ENCODE results near the gene VTI1A. TPM values are rescaled to one million over a fixed set of nuclear protein-coding genes. Genes with fewer than 3 reads are reported as not detected.

VTI1A gene
- total and polyA plus RNA-seq, 9 of the 15 experiments (the other 6 are each of a cell fraction or from before 2014, with no cell fraction given), result 9.3 to 21.4 (median 16.0) TPM

- TF ChIP-seq CBFB (CRISPR knock-in tag; IDR thresholded peaks at IDR 0.05) (no peak), TAF7 (tag; IDR thresholded peaks at IDR 0.05) (0 out of 2 replicates have a peak, but pooled peaks have one; percentile 31), RBM22 (IDR thresholded peaks at IDR 0.05; ENCODE audit: low read depth, low read length, poor library complexity, severe bottlenecking) (no peak), CHAMP1 (IDR thresholded peaks at IDR 0.05) (peak; percentile 66; the same call in 1 of the 2 replicates), KAT7 (CRISPR knock-in tag; IDR thresholded peaks at IDR 0.05; ENCODE audit: borderline replicate concordance) (0 out of 2 replicates have a peak, but pooled peaks have one; percentile 44), NFE2 (IDR thresholded peaks at IDR 0.05; ENCODE audit: low read depth) (no peak), PHB (CRISPR knock-in tag; IDR thresholded peaks at IDR 0.05) (no peak), ZBTB9 (CRISPR knock-in tag; IDR thresholded peaks at IDR 0.05) (no peak), MTA3 (IDR thresholded peaks at IDR 0.05; ENCODE audit: borderline replicate concordance) (no peak), POLR2AphosphoS5 (IDR thresholded peaks at IDR 0.05; ENCODE audit: control insufficient read depth, insufficient read depth, low read depth, low read length) (peak; percentile 65; the same call in 1 of the 2 replicates), IRF9 (tag; IDR thresholded peaks at IDR 0.05) (no peak), USF2 (CRISPR knock-in tag; IDR thresholded peaks at IDR 0.05) (no peak), ZKSCAN8 (CRISPR knock-in tag; IDR thresholded peaks at IDR 0.05) (no peak), MCM7 (IDR thresholded peaks at IDR 0.05) (no peak), SRSF3 (IDR thresholded peaks at IDR 0.05; ENCODE audit: insufficient read depth, low read length) (no peak), NFIC (IDR thresholded peaks at IDR 0.05) (peak; percentile 25; the same call in 1 of the 2 replicates), PATZ1 (CRISPR knock-in tag; IDR thresholded peaks at IDR 0.05; ENCODE audit: borderline replicate concordance) (no peak), SUPT5H (IDR thresholded peaks at IDR 0.05) (peak; percentile 79), ETS1 (conservative IDR thresholded peaks at IDR 0.05; ENCODE audit: control insufficient read depth, low read depth, low read length) (no peak)
Observed at GRCh38 chr10:112446855-112447619, at the start of gene VTI1A, which contains the start of gene ZDHHC6 (continued).

Measured in K562 (cell line).